Activated naive CD8-positive, alpha-beta T cell (primary cell): ENCODE results near the gene ACBD3.

Source experiments
- H3K27ac Mint-ChIP-seq: one replicate; pipeline ENCODE4 v1.8.0; 2021; ENCODE audit warnings: mixed read lengths
- H3K27me3 Mint-ChIP-seq: one replicate; pipeline ENCODE4 v1.8.0; 2021; ENCODE audit warnings: mixed read lengths
- H3K36me3 Mint-ChIP-seq: one replicate; pipeline ENCODE4 v1.8.0; 2021; ENCODE audit warnings: mixed read lengths
- H3K4me1 Mint-ChIP-seq: one replicate; pipeline ENCODE4 v1.8.0; 2021; ENCODE audit warnings: low read depth, mixed read lengths
- H3K4me3 Mint-ChIP-seq: one replicate; pipeline ENCODE4 v1.8.0; 2021; ENCODE audit warnings: mild to moderate bottlenecking, mixed read lengths
- H3K9me3 Mint-ChIP-seq: one replicate; pipeline ENCODE4 v1.8.0; 2021; ENCODE audit warnings: low read depth, mixed read lengths

Gene ACBD3

GRCh38 chr1:226172589-226172988 lies 14.0 kb downstream of the ACBD3 start:
- peaks cover 4% of the 10 kb centered on the region for H3K36me3 Mint-ChIP-seq
- H3K4me3 Mint-ChIP-seq, result no peak overlapping the region
- no peaks in the 10 kb centered on the region for H3K9me3 Mint-ChIP-seq
- no peak overlapping the region for H3K27ac Mint-ChIP-seq
- peaks cover 35% of the 10 kb centered on the region for H3K4me1 Mint-ChIP-seq
- no peaks in the 10 kb centered on the region for H3K27me3 Mint-ChIP-seq

DNA sequence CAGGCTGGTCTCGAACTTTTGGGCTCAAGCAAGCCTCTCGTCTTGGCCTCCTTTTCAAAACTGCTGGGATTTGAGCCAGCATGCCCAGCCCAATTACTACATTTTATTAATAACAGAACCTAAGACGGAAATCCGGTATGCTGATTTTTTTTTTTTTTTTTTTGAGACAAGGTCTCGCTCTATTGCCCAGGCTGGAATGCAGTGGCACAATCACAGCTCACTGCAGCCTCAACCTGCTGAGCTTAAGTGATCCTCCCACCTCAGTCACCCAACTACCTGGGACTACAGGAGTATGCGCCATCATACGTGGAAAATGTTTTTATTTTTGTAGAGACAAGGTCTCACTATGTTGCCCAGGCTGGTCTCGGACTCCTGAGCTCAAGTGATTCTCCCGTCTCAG lies 20.2 kb downstream of the ACBD3 start:
- no peak overlapping the region for H3K4me3 Mint-ChIP-seq
- H3K27me3 Mint-ChIP-seq, result no peaks in the 10 kb centered on the region
- no peaks in the 10 kb centered on the region for H3K9me3 Mint-ChIP-seq
- peaks cover 17% of the 10 kb centered on the region for H3K4me1 Mint-ChIP-seq
- peaks cover 3% of the 10 kb centered on the region for H3K36me3 Mint-ChIP-seq
- H3K27ac Mint-ChIP-seq, result no peak overlapping the region

DNA sequence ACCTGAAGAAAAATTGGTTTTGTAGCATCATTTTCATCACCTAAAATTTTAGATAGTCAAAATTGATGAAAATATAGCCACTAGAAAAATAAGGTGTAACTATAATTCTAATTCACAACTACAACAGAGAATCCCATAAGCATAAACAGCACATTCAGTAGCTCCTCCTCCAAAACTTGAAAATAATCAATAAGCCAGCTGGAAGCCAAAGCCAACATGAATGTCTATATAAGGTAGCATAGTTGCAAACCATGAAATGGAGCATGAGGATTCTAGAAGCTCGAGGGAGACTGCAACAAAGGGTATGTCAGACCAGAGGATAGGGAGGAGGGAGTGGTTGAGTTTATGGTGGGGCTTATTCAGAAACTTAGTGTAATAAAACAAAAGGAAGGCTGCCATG lies 22.4 kb downstream of the ACBD3 start:
- H3K9me3 Mint-ChIP-seq, result no peaks in the 10 kb centered on the region
- H3K27ac Mint-ChIP-seq, result no peak overlapping the region
- peaks cover 10% of the 10 kb centered on the region for H3K4me1 Mint-ChIP-seq
- no peaks in the 10 kb centered on the region for H3K27me3 Mint-ChIP-seq
- peaks cover 11% of the 10 kb centered on the region for H3K36me3 Mint-ChIP-seq
- no peak overlapping the region for H3K4me3 Mint-ChIP-seq

GRCh38 chr1:226162898-226163297 lies 23.6 kb downstream of the ACBD3 start:
- Mint-ChIP-seq H3K27me3 (no peaks in the 10 kb centered on the region), H3K4me3 (no peak overlapping the region), H3K36me3 (peaks cover 11% of the 10 kb centered on the region), H3K4me1 (peaks cover 5% of the 10 kb centered on the region), H3K27ac (no peak overlapping the region), H3K9me3 (no peaks in the 10 kb centered on the region)

- Mint-ChIP-seq H3K4me1 (peaks cover 2% of the 10 kb centered on the region), H3K27ac (no peak overlapping the region), H3K4me3 (no peak overlapping the region), H3K36me3 (peaks cover 11% of the 10 kb centered on the region), H3K9me3 (no peaks in the 10 kb centered on the region), H3K27me3 (no peaks in the 10 kb centered on the region)
Observed at GRCh38 chr1:226158983-226159382, 27.6 kb downstream of the ACBD3 start.

GRCh38 chr1:226158457-226158856 lies 28.1 kb downstream of the ACBD3 start:
- Mint-ChIP-seq H3K4me1 (peaks cover 2% of the 10 kb centered on the region), H3K4me3 (no peak overlapping the region), H3K27me3 (no peaks in the 10 kb centered on the region), H3K27ac (no peak overlapping the region), H3K36me3 (peaks cover 11% of the 10 kb centered on the region), H3K9me3 (no peaks in the 10 kb centered on the region)

DNA sequence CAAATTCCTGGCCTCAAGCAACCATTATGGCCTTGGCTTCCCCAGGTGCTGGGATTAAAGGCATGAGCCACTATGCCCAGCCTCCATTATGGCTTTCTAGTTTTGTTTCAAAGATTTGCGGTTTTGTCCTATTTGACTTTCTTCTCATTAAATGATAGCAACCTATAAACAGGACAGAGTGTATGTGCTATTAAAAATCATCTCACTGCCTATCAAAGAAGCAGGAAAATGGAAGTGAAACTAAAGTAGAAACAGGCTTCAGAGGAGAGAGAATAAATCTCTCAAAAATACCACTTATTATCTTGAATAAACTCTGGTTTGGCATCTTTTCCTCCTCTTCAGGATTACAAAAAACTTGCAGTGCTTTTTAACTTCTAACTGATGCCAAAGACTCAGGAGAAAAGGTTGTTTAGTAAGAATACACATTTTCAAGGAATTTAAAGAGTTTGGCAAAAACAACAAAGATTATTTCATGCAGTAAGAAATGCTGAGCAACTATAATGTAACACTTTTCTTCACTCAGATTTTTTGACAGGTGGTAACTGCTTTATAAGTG lies 28.7 kb downstream of the ACBD3 start:
- H3K4me1 Mint-ChIP-seq, result peaks cover 2% of the 10 kb centered on the region
- H3K9me3 Mint-ChIP-seq, result no peaks in the 10 kb centered on the region
- no peaks in the 10 kb centered on the region for H3K27me3 Mint-ChIP-seq
- H3K36me3 Mint-ChIP-seq, result peaks cover 11% of the 10 kb centered on the region
- peak overlapping the region; percentile 66 for H3K27ac Mint-ChIP-seq
- H3K4me3 Mint-ChIP-seq, result no peak overlapping the region

DNA sequence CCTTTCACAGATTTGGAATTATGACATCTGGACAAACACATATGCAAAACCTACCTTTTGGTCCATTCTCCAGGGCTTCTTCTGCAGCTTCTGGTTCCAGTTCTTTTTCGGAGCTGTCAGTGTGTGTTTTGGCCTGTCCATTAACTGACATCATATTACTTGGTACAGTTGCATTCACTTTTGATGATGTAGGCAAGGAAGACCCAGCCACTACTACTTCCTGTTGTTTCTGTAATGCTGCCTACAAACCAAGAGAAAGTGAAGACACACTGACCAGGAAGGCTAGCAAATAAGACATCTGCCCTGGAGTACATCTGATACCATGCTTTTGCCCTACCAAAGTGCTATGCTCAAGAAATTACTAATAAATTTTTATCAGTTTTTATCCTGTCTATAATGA lies 31.9 kb downstream of the ACBD3 start:
- Mint-ChIP-seq H3K27ac (no peak overlapping the region), H3K27me3 (no peaks in the 10 kb centered on the region), H3K9me3 (no peaks in the 10 kb centered on the region), H3K4me3 (no peak overlapping the region), H3K4me1 (peaks cover 2% of the 10 kb centered on the region), H3K36me3 (peaks cover 3% of the 10 kb centered on the region)

DNA sequence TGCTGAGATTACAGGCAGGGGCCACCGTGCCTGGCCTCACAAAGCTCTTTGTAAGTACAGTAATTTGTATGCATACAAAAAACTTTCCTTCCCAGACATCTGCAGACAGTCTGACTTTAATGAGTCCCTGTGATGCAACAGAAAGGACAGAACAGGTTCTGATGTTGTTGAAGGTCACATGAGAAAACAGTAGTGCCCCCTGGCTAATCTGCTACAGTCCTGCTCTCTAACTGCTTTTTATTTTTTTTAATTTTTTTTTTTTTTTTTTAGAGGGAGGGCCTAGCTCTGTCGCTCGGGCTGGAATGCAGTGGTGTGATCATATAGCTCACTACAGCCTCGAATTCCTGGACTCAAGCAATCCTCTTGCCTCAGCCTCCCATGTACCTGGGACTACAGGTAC lies 36.7 kb downstream of the ACBD3 start:
- Mint-ChIP-seq H3K27me3 (no peaks in the 10 kb centered on the region), H3K9me3 (no peaks in the 10 kb centered on the region), H3K4me1 (no peaks in the 10 kb centered on the region), H3K36me3 (peaks cover 3% of the 10 kb centered on the region), H3K4me3 (no peak overlapping the region), H3K27ac (no peak overlapping the region)

GRCh38 chr1:226148121-226148648 lies 38.4 kb downstream of the ACBD3 start:
- H3K36me3 Mint-ChIP-seq, result peaks cover 7% of the 10 kb centered on the region
- peak overlapping the region; percentile 67 for H3K27ac Mint-ChIP-seq
- no peak overlapping the region for H3K4me3 Mint-ChIP-seq
- no peaks in the 10 kb centered on the region for H3K27me3 Mint-ChIP-seq
- no peaks in the 10 kb centered on the region for H3K9me3 Mint-ChIP-seq
- H3K4me1 Mint-ChIP-seq, result no peaks in the 10 kb centered on the region

- no peak overlapping the region for H3K4me3 Mint-ChIP-seq
- no peak overlapping the region for H3K27ac Mint-ChIP-seq
- no peaks in the 10 kb centered on the region for H3K9me3 Mint-ChIP-seq
- no peaks in the 10 kb centered on the region for H3K27me3 Mint-ChIP-seq
- peaks cover 8% of the 10 kb centered on the region for H3K36me3 Mint-ChIP-seq
- no peaks in the 10 kb centered on the region for H3K4me1 Mint-ChIP-seq
Observed at GRCh38 chr1:226144045-226144444, 42.5 kb downstream of the ACBD3 start.

DNA sequence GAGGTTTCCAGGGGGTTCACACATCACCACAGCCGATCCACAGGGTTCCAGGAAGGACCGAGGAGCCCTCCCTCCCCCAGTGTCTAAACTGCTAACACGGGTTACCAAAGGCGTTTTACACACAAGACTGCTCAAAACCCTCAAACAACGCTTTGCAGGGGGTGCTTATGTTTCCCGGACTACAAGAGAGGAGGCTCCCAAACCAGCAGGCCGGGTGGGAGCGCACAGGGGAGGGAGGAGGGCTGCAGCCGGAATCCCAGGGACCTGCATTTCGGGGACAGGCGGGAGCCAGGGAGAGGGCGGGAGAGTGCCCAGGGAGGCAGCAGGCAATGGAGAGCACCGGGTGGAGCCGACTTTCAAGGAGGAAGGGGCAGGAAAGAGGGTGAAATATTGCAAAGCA lies 50.8 kb downstream of the ACBD3 start:
- no peaks in the 10 kb centered on the region for H3K4me1 Mint-ChIP-seq
- H3K9me3 Mint-ChIP-seq, result no peaks in the 10 kb centered on the region
- no peaks in the 10 kb centered on the region for H3K36me3 Mint-ChIP-seq
- no peak overlapping the region for H3K4me3 Mint-ChIP-seq
- H3K27me3 Mint-ChIP-seq, result no peaks in the 10 kb centered on the region
- H3K27ac Mint-ChIP-seq, result no peak overlapping the region

GRCh38 chr1:226135059-226135651 lies 51.4 kb downstream of the ACBD3 start:
- Mint-ChIP-seq H3K27ac (no peak overlapping the region), H3K36me3 (no peaks in the 10 kb centered on the region), H3K4me3 (no peak overlapping the region), H3K4me1 (no peaks in the 10 kb centered on the region), H3K27me3 (no peaks in the 10 kb centered on the region), H3K9me3 (no peaks in the 10 kb centered on the region)

DNA sequence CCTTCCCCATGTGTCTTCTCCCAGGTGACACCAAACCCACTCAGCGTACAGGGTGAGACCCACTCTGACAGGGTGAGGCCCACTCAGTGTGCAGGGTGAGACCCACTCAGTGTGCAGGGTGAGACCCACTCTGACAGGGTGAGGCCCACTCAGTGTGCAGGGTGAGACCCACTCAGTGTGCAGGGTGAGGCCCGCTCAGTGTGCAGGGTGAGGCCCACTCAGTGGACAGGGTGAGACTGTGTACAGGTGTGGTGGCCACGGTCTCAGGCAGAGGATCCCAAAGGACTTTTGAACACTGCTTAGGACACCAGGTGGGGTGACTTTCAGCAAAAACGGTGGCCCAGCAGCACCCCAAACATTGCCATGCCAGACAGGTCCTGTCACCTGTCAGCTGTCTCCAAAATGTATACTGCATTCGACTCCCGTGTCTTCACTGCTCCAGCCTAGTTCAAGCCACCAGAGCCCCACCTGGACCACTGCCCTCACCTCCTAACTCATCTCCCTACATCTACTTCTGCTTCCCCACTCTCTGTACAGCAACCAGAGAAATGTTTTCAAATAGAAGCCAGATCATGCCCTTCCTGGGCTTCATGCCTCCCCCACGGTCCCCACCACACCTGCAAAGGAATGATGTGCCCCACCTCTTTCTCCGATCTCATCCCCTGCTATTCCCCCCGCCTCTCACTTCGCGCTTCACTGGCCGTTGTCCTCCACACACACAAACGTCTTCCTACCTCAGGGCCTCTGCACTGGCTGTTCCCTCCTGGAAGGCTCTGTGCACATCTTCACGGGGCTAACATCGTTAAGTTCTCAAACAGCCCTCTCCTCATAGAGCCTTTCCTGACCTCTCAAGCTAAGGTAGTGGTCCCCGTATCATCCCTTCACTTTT lies 52.1 kb downstream of the ACBD3 start:
- no peaks in the 10 kb centered on the region for H3K36me3 Mint-ChIP-seq
- no peak overlapping the region for H3K4me3 Mint-ChIP-seq
- H3K27me3 Mint-ChIP-seq, result no peaks in the 10 kb centered on the region
- H3K4me1 Mint-ChIP-seq, result no peaks in the 10 kb centered on the region
- no peak overlapping the region for H3K27ac Mint-ChIP-seq
- H3K9me3 Mint-ChIP-seq, result no peaks in the 10 kb centered on the region

- no peaks in the 10 kb centered on the region for H3K9me3 Mint-ChIP-seq
- H3K36me3 Mint-ChIP-seq, result no peaks in the 10 kb centered on the region
- no peak overlapping the region for H3K27ac Mint-ChIP-seq
- no peaks in the 10 kb centered on the region for H3K4me1 Mint-ChIP-seq
- H3K4me3 Mint-ChIP-seq, result no peak overlapping the region
- H3K27me3 Mint-ChIP-seq, result no peaks in the 10 kb centered on the region
Observed at GRCh38 chr1:226133504-226134123, 52.9 kb downstream of the ACBD3 start.
